HEK293T (cell line): ENCODE measurements around the gene PROM2.

Experiments used
- FOXM1 ChIP-seq: fragments of 450-650 bp; IDR thresholded peaks from 2 replicates; pipeline ENCODE4 v1.6.1; 2017; ENCODE audit warnings: mild to moderate bottlenecking, borderline replicate concordance
- ZNF384 ChIP-seq: fragments of 450-650 bp; IDR thresholded peaks from 2 replicates; pipeline ENCODE4 v1.6.1; 2016

- TF ChIP-seq FOXM1: no peak
- TF ChIP-seq ZNF384: no peak
Measured at GRCh38 chr2:95284886-95285541, 10.8 kb downstream of the PROM2 start.
